ENCODE results near the gene STAM.

STAM gene

GRCh38 chr10:17698696-17699095 lies 54.7 kb downstream of the STAM start:
- no peak for TF ChIP-seq YY1 (IDR thresholded peaks at IDR 0.05; ENCODE audit: low read depth)

GRCh38 chr10:17701301-17701700 lies 57.4 kb downstream of the STAM start:
- no peak for TF ChIP-seq CEBPB (IDR thresholded peaks at IDR 0.05)
- TF ChIP-seq EGR1 (IDR thresholded peaks at IDR 0.05): no peak
- no peak for TF ChIP-seq NFIC (IDR thresholded peaks at IDR 0.05)
- TF ChIP-seq TEAD4 (IDR thresholded peaks at IDR 0.05): no peak
- no peak for TF ChIP-seq USF1 (IDR thresholded peaks at IDR 0.05)
- TF ChIP-seq FOXM1 (IDR thresholded peaks at IDR 0.05; ENCODE audit: borderline replicate concordance, low read depth): no peak
- no peak for TF ChIP-seq CREB1 (IDR thresholded peaks at IDR 0.05; ENCODE audit: low read depth)
- no peak for TF ChIP-seq RAD21 (IDR thresholded peaks at IDR 0.05; ENCODE audit: low read depth)
- no peak for TF ChIP-seq EP300 (IDR thresholded peaks at IDR 0.05; ENCODE audit: borderline replicate concordance)
- no peak for TF ChIP-seq YY1 (IDR thresholded peaks at IDR 0.05; ENCODE audit: low read depth)
- no peak for TF ChIP-seq REST (IDR thresholded peaks at IDR 0.05; ENCODE audit: low read depth)
- TF ChIP-seq ZBTB7A (IDR thresholded peaks at IDR 0.05; ENCODE audit: low read depth): no peak
- no peak for TF ChIP-seq MAX (IDR thresholded peaks at IDR 0.05)
- no peak for TF ChIP-seq TAF1 (IDR thresholded peaks at IDR 0.05; ENCODE audit: low read depth)
- TF ChIP-seq TCF12 (IDR thresholded peaks at IDR 0.05; ENCODE audit: low read depth): no peak

GRCh38 chr10:17703706-17704105 lies 59.8 kb downstream of the STAM start:
- TF ChIP-seq FOXM1 (IDR thresholded peaks at IDR 0.05; ENCODE audit: borderline replicate concordance, low read depth) (no peak), EP300 (IDR thresholded peaks at IDR 0.05; ENCODE audit: borderline replicate concordance) (no peak), TAF1 (IDR thresholded peaks at IDR 0.05; ENCODE audit: low read depth) (no peak), TEAD4 (IDR thresholded peaks at IDR 0.05) (no peak), CREB1 (IDR thresholded peaks at IDR 0.05; ENCODE audit: low read depth) (no peak)

- TF ChIP-seq EP300 (IDR thresholded peaks at IDR 0.05; ENCODE audit: borderline replicate concordance): no peak
- TF ChIP-seq NFIC (IDR thresholded peaks at IDR 0.05): no peak
- no peak for TF ChIP-seq REST (IDR thresholded peaks at IDR 0.05; ENCODE audit: low read depth)
- TF ChIP-seq USF1 (IDR thresholded peaks at IDR 0.05): no peak
Observed at GRCh38 chr10:17708821-17709220, 64.9 kb downstream of the STAM start.

- TF ChIP-seq TCF12 (IDR thresholded peaks at IDR 0.05; ENCODE audit: low read depth): no peak
- no peak for TF ChIP-seq MAX (IDR thresholded peaks at IDR 0.05)
- TF ChIP-seq CEBPB (IDR thresholded peaks at IDR 0.05): no peak
- no peak for TF ChIP-seq TAF1 (IDR thresholded peaks at IDR 0.05; ENCODE audit: low read depth)
- TF ChIP-seq ZBTB7A (IDR thresholded peaks at IDR 0.05; ENCODE audit: low read depth): no peak
- no peak for TF ChIP-seq USF1 (IDR thresholded peaks at IDR 0.05)
- no peak for TF ChIP-seq EP300 (IDR thresholded peaks at IDR 0.05; ENCODE audit: borderline replicate concordance)
- TF ChIP-seq YY1 (IDR thresholded peaks at IDR 0.05; ENCODE audit: low read depth): no peak
- no peak for TF ChIP-seq REST (IDR thresholded peaks at IDR 0.05; ENCODE audit: low read depth)
- no peak for TF ChIP-seq RAD21 (IDR thresholded peaks at IDR 0.05; ENCODE audit: low read depth)
- TF ChIP-seq EGR1 (IDR thresholded peaks at IDR 0.05): no peak
- TF ChIP-seq NFIC (IDR thresholded peaks at IDR 0.05): no peak
- no peak for TF ChIP-seq CREB1 (IDR thresholded peaks at IDR 0.05; ENCODE audit: low read depth)
- no peak for TF ChIP-seq FOXM1 (IDR thresholded peaks at IDR 0.05; ENCODE audit: borderline replicate concordance, low read depth)
- TF ChIP-seq TEAD4 (IDR thresholded peaks at IDR 0.05): no peak
Observed at GRCh38 chr10:17709492-17709891, 65.5 kb downstream of the STAM start.

Measured in Ishikawa (cell line).